CD4-positive, alpha-beta T cell treated with Interleukin-4 for 4 hours (primary cell): ENCODE measurements around the gene ZNF501.

ENCODE experiments used
- DNase-seq: peaks from one replicate; pipeline ENCODE4 v3.0.0-alpha.2; 2020

ZNF501 gene

DNA sequence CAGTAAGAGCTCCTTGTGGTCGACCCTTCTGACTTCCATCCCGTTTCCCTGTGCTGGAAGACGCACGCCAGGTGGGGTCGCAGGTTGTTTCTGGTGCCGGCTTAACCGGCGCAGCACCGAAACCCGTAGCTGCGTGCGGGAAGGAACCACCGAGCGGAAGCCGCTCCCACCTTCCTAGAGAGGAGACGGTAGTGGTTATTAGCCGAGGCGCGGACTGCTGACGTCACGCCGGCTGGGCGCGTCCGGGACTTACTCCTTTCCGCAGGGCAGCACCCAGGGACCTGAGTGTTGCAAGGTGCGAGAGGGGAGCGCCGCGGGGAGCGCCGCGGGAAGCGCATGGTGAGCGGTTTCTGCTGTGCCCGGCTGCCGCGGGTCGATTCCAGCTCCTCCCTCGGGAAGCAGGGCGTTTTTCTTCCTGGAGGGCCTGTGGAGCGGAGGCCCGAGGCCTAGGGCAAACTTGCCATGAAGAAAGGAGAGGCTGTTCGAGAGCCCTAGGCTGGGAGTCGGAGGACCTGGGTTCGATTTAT lies at the start of gene ZNF501:
ZNF501 (plus strand) TSS at position 252 of the 527 bp plus-strand sequence. CDS start 4,787 bp downstream, outside the sequence.
- DNase-seq: peak; percentile 87

GRCh38 chr3:44680921-44681455 lies 48.4 kb upstream of the ZNF501 start:
- DNase-seq: no peak

- DNase-seq: no peak
Measured at GRCh38 chr3:44682182-44682896, 47.1 kb upstream of the ZNF501 start.

DNA sequence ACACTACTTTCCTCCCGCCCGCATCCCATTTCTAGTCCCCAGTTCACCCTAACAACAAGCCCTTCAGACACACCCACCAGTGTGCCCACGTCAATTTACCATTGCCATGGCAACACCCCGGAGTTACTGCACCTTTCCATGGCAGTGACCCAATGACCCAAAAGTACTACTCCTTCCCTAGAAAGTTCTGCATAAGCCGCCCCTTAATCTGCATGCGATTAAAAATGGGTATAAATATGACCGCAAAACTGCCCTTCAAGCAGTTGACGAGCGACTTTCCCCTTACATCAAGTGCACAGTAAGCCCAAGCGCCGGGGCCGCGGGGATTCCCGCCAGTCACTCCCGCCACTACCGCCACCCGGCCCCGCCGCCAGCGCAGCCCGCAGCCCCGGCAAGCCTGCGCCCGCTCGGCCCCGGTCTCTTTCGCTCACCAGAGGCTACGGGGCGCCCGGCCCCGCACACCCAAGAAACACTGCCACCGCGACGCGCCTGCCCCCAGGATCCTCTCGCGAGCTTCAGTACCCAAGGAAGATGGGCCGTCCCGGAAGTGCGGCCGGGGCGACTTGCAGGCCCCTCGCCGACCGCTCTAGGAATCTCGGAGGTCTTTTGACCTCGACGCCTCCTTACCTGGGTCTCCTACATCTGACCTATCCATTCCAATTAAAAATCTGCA lies 44.2 kb upstream of the ZNF501 start:
- DNase-seq: peak; percentile 47

GRCh38 chr3:44687898-44688297 lies 41.5 kb upstream of the ZNF501 start:
- DNase-seq: no peak

DNA sequence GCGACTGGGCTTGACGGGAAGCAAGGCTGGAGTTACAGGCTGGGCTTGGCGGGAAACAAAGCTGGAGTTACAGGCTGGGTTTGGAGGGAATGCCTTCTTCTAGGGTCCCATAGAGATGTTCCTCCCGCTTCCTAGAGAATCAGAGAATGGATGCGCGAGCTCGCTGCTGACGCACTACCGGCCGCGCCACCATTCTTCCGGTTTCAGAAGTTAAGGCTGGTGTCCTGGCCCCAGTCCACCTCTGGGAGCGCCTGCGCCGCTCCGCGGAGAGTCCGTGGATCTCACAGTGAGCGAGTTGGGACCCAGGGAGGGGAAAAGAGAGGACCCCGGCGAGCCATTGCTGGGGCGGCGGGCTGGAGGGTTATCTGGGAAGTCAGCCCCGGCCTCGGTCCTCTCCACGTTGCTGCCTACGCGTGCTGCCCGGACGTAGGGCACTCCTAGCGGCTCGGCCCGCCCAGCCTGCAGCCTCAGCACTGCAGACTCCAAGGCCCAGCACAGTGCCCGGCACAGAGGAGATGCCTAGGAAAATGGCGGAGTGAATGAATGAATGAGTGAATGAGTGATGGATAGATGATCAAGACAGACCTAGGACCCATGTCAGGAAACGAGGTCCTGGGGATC lies 16.9 kb upstream of the ZNF501 start, which contains the start of gene ZNF502:
ZNF502 (plus strand) TSS at position 206 of the 621 bp plus-strand sequence. CDS start 7,602 bp downstream, outside the sequence.
- peak; percentile 50 for DNase-seq

DNA sequence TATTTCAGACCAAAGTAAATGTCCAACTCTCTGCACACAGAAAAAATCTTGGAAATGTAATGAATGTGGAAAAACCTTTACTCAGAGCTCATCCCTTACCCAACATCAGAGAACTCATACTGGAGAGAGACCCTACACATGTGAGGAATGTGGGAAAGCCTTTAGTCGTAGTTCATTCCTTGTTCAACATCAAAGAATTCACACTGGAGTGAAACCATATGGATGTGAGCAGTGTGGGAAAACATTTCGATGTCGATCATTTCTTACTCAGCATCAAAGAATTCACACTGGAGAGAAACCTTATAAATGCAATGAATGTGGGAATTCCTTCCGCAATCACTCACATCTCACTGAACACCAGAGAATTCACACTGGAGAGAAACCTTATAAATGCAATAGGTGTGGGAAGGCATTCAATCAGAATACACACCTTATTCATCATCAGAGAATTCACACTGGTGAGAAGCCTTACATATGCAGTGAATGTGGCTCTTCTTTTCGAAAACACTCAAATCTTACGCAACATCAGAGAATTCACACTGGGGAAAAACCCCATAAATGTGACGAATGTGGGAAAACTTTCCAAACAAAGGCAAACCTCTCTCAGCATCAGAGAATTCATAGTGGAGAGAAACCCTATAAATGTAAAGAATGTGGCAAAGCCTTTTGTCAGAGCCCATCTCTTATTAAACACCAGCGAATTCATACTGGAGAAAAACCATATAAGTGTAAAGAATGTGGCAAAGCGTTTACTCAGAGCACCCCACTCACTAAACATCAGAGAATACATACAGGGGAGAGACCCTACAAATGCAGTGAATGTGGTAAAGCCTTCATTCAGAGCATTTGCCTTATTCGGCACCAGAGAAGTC lies 8.0 kb upstream of the ZNF501 start:
- DNase-seq: no peak

GRCh38 chr3:44722103-44722401 lies 7.4 kb upstream of the ZNF501 start:
- no peak for DNase-seq

GRCh38 chr3:44734646-44735168 lies 5.3 kb downstream of the ZNF501 start:
- no peak for DNase-seq

GRCh38 chr3:44761101-44761423 lies 31.6 kb downstream of the ZNF501 start:
- peak; percentile 4 for DNase-seq

GRCh38 chr3:44761424-44762169 lies 32.2 kb downstream of the ZNF501 start, which contains the start of the genes KIAA1143 and KIF15:
KIAA1143 (minus strand) TSS chr3:44761619; CDS start chr3:44761602, 17 bp downstream.
KIF15 (plus strand) TSS chr3:44761794; CDS start chr3:44761866, 72 bp downstream.
- DNase-seq: peak; percentile 94

DNA sequence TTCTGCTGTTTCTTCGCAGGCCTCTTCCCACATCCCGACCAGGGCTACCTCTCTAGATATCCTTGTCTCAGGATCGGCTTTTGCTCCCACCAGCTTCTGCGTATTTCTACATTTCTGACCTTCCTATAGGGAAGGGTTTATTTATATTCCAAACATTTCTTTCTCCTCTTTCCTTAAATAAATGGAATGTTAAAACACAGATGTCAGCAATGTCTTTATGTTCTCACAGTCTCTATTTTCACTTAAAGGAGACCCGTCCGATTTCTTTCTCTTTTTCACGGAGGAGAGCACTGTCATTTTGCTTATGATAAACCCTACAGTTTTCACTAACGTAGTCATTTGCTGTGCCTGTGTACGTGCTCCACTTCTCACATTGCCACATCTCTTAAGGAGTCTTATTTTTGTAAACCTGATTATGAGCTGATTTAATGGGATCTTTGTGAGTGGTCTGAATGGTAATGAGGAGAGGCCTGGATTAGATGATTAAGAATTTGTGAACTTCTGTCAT lies 32.8 kb downstream of the ZNF501 start:
- no peak for DNase-seq

GRCh38 chr3:44762690-44763089 lies 33.3 kb downstream of the ZNF501 start:
- DNase-seq: no peak

DNA sequence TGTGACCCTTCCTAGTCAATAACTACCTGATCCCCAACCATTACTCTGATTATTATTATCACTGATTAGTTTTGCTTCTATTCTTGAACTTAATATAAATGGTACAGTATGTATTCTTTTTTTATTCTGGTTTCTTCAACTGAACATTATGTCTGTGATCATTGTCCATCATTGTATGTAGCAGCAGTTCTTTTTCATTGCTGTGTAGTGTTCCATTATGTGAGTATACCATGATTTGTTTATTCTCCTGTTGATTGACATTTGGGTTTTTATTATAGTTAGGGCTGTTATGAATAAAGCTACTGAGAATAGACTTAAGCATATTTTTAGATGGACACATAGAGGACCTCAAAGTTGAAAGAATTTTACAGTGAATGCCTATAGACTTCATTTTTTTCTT lies 34.8 kb downstream of the ZNF501 start:
- no peak for DNase-seq

- DNase-seq: no peak
Measured at GRCh38 chr3:44771424-44772098, 42.1 kb downstream of the ZNF501 start.

- DNase-seq: no peak
Measured at GRCh38 chr3:44772099-44772442, 42.6 kb downstream of the ZNF501 start.

- no peak for DNase-seq
Measured at GRCh38 chr3:44782891-44783290, 53.5 kb downstream of the ZNF501 start.
